ENCODE data around the gene XAF1.

GRCh38 chr17:6706499-6706898 is 49.3 kb upstream of the XAF1 start:
- no peak for TF ChIP-seq SIN3A (IDR thresholded peaks at IDR 0.05; ENCODE audit: low read depth, low read length)
- no peak for TF ChIP-seq ZBTB11 (CRISPR knock-in tag; IDR thresholded peaks at IDR 0.05)
- TF ChIP-seq CHD2 (IDR thresholded peaks at IDR 0.05; ENCODE audit: borderline replicate concordance, low read depth, low read length): no peak
- TF ChIP-seq REST (IDR thresholded peaks at IDR 0.05; ENCODE audit: low read depth, low read length): no peak
- no peak for TF ChIP-seq SP1 (IDR thresholded peaks at IDR 0.05; ENCODE audit: low read depth, low read length)
- no peak for TF ChIP-seq TAF1 (IDR thresholded peaks at IDR 0.05; ENCODE audit: borderline replicate concordance, low read depth, low read length)
- TF ChIP-seq, protein P1, sequence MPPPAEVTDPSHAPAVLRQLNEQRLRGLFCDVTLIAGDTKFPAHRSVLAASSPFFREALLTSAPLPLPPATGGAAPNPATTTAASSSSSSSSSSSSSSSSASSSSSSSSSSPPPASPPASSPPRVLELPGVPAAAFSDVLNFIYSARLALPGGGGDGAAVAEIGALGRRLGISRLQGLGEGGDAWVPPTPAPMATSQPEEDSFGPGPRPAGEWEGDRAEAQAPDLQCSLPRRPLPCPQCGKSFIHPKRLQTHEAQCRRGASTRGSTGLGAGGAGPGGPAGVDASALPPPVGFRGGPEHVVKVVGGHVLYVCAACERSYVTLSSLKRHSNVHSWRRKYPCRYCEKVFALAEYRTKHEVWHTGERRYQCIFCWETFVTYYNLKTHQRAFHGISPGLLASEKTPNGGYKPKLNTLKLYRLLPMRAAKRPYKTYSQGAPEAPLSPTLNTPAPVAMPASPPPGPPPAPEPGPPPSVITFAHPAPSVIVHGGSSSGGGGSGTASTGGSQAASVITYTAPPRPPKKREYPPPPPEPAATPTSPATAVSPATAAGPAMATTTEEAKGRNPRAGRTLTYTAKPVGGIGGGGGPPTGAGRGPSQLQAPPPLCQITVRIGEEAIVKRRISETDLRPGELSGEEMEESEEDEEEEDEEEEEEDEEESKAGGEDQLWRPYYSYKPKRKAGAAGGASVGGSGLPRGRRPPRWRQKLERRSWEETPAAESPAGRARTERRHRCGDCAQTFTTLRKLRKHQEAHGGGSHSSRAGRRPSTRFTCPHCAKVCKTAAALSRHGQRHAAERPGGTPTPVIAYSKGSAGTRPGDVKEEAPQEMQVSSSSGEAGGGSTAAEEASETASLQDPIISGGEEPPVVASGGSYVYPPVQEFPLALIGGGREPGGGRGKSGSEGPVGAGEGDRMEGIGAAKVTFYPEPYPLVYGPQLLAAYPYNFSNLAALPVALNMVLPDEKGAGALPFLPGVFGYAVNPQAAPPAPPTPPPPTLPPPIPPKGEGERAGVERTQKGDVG (CRISPR knock-in tag; IDR thresholded peaks at IDR 0.05): no peak
- no peak for TF ChIP-seq MAX (IDR thresholded peaks at IDR 0.05; ENCODE audit: low read depth, low read length)
- TF ChIP-seq ETV6 (conservative IDR thresholded peaks at IDR 0.05 in 1 of 2, IDR thresholded peaks at IDR 0.05 in 1 of 2; ENCODE audit: borderline replicate concordance in 1 of 2, low read depth in 1 of 2): no peak
- no peak for TF ChIP-seq RCOR1 (conservative IDR thresholded peaks at IDR 0.05; ENCODE audit: low read depth, low read length)
